HG02885 (cell line): Measurements from ENCODE around the gene CCDC167.

Experiments used
- ATAC-seq: cut with Tn5 transposase; IDR thresholded peaks from one replicate; pipeline ENCODE4 v1.9.1; 2021; ENCODE audit warnings: mild to moderate bottlenecking; ENCODE audit not compliant: unreplicated experiment, poor library complexity

The CCDC167 gene

DNA sequence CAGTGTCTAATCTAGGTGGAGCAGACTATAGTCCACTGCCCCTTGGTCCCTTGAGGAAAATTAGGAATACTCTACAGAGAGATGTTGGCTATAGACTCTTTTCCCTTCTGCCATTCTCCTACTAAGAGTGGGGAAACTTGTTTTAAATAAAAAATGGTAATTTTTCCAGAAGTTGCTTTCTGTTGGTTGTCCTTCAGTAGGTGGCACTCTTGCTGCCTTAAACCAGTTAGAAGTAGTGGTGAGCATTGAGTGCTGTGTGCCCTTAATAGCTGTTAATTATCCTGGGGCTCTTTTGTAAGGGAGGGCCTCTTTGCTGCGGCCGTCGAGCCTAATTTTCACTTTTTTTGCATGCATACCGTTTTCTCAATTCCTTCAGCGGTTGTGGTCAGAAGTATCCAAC lies 63.9 kb downstream of the CCDC167 start:
- ATAC-seq: no peak

DNA sequence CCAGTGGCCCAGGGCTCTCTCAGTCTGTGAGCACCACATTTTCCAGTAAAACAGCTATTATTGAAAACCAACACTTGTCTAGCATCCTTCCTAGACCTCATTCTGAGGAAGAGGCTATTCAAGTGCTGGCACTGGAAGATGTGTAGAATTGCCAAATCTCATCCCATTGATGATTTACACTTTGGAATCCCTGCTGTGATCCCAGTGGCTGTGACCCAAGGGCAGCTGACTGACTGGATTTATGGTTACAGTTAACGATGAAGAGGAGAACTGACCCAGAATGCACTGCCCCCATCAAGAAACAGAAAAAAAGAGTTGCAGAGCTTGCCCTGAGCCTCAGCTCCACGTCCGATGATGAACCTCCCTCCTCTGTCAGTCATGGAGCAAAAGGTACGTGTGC lies 64.3 kb downstream of the CCDC167 start:
- ATAC-seq: no peak

DNA sequence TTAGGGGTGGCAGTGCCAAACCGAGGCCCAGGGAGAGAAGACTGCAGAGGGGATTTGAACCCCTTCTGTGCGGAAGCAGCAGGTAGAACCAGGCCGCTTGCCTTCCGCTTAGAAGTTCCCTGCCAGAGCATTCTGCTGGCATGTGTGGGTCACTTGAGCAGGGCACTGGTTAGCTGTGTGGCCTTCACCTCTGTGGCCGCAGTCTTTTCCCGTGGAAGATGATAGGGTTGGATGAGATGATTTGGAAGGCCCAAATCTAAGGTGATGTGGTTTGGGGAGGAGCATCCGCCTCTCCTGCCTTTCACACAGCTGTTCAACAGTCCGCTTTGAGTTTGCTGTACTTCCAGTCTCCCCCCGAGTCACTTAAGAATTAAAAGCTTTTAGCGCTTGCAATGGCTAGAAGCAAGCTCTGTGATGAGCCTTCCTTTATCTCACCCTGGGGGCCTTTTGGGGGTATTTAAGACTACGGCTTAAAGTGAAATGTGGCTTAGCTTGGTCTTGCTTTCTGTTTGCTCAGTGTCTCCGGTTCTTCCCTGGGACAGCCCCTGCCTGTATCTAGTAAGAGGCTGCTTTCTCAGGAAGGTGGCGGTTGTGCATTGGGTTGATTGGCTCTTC lies 65.9 kb downstream of the CCDC167 start:
- ATAC-seq: peak; percentile 18
